ENCODE data around the gene RTN4IP1. TPM values are rescaled to one million over a fixed set of nuclear protein-coding genes. Genes with fewer than 3 reads are reported as not detected.

The RTN4IP1 gene
- total RNA-seq, 1 experiment from 2014 or later = 7.3 TPM

DNA sequence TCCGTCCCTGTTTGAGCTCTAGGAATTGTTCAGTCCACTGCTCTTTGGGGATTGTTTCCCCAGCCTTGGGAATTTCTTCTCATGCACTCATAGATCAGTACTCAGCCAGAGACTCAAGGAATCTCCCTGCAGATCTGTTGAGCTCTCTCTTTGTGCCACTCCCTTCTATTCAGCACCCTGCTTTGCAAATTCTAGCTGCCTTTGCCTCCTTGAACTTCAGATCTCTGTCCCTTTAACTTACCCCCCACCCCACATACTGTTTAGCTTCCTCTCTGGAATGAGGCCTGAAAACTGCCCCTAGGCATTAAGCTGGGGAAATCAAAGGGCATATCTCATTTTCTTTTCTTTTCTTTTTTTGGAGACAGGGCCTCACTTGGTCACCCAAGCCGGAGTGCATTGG is 30.6 kb upstream of the RTN4IP1 start:
- Histone ChIP-seq H3K4me1 (ENCODE audit: insufficient read depth, low read length) (no peaks in the 10 kb centered on the region), H3K9me3 (ENCODE audit: low read length) (0 out of 2 replicates have a peak, but pooled peaks cover 4% of the 10 kb centered on the region), H4K20me1 (ENCODE audit: low read length) (no peaks in the 10 kb centered on the region), H3F3A (ENCODE audit: low read length, unreplicated experiment) (no peaks in the 10 kb centered on the region), H3K79me2 (ENCODE audit: low read length) (no peaks in the 10 kb centered on the region), H2AFZ (ENCODE audit: low read length) (no peak overlapping the region), H3K4me2 (ENCODE audit: low read length) (no peak overlapping the region), H3K9ac (ENCODE audit: low read length) (no peak overlapping the region), H3K27ac (ENCODE audit: low read length) (no peak overlapping the region), H3K27me3 (ENCODE audit: low read length) (no peaks in the 10 kb centered on the region), H3K4me3 (ENCODE audit: low read length) (no peak overlapping the region), H3K36me3 (ENCODE audit: low read depth, low read length) (peaks cover 35% of the 10 kb centered on the region), H3K9me2 (replicated peaks; ENCODE audit: low read length) (no peaks in the 10 kb centered on the region)
- ATAC-seq (no peak), DNase-seq (no peak)
- ChIA-PET POLR2A (ENCODE audit: unreplicated experiment) (interaction anchor here (0.5 kb wide), 1 partner anchor 300 kb away, joined by 5 read pairs; the partner anchor contains the start of gene CRYBG1), CTCF (no interaction called here)
- TF ChIP-seq, protein P1, sequence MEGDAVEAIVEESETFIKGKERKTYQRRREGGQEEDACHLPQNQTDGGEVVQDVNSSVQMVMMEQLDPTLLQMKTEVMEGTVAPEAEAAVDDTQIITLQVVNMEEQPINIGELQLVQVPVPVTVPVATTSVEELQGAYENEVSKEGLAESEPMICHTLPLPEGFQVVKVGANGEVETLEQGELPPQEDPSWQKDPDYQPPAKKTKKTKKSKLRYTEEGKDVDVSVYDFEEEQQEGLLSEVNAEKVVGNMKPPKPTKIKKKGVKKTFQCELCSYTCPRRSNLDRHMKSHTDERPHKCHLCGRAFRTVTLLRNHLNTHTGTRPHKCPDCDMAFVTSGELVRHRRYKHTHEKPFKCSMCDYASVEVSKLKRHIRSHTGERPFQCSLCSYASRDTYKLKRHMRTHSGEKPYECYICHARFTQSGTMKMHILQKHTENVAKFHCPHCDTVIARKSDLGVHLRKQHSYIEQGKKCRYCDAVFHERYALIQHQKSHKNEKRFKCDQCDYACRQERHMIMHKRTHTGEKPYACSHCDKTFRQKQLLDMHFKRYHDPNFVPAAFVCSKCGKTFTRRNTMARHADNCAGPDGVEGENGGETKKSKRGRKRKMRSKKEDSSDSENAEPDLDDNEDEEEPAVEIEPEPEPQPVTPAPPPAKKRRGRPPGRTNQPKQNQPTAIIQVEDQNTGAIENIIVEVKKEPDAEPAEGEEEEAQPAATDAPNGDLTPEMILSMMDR (conservative IDR thresholded peaks at IDR 0.05; ENCODE audit: low read depth, low read length) = no peak
- no peak for TF ChIP-seq EZH2 (IDR thresholded peaks at IDR 0.05; ENCODE audit: low read length, unreplicated experiment)
- no peak for TF ChIP-seq EZH2phosphoT487 (IDR thresholded peaks at IDR 0.05; ENCODE audit: borderline replicate concordance, low read length)
- no TSS peak for BruUV-seq (replicated peaks)
- intact Hi-C loops (cut with micrococcal nuclease) = no loop called here

DNA sequence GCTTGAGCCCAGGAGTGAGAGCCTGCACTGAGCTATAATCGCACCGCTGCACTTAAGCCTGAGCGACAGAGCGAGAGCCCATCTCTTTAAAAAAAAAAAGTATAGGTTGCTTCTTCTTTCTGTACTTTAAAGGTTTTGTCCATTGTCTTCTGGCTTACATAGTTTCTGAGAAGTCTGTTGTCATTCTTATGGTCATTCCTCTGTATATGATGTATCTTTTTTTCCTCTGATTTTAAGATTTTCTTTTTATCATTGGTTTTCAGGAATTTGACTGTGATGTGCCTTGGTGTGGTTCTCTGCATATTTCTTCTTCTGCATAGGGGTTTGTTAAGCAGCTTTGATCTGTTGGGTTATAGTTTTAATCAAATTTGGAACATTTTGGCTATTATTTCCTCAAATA is 29.2 kb upstream of the RTN4IP1 start:
- POLR2A ChIA-PET (ENCODE audit: unreplicated experiment) = interaction anchor here (0.6 to 0.7 kb wide), 2 partner anchors 211 to 365 kb away, joined by 5 to 6 read pairs; no protein-coding TSS in a partner anchor
- CTCF ChIA-PET = no interaction called here
- Histone ChIP-seq H3K4me2 (ENCODE audit: low read length) (no peak overlapping the region), H3K36me3 (ENCODE audit: low read depth, low read length) (peaks cover 38% of the 10 kb centered on the region), H3K27ac (ENCODE audit: low read length) (no peak overlapping the region), H3F3A (ENCODE audit: low read length, unreplicated experiment) (no peaks in the 10 kb centered on the region), H3K4me1 (ENCODE audit: insufficient read depth, low read length) (no peaks in the 10 kb centered on the region), H3K27me3 (ENCODE audit: low read length) (no peaks in the 10 kb centered on the region), H2AFZ (ENCODE audit: low read length) (no peak overlapping the region), H3K9ac (ENCODE audit: low read length) (no peak overlapping the region), H3K9me2 (replicated peaks; ENCODE audit: low read length) (no peaks in the 10 kb centered on the region), H3K9me3 (ENCODE audit: low read length) (0 out of 2 replicates have a peak, but pooled peaks cover 4% of the 10 kb centered on the region), H4K20me1 (ENCODE audit: low read length) (no peaks in the 10 kb centered on the region), H3K4me3 (ENCODE audit: low read length) (no peak overlapping the region), H3K79me2 (ENCODE audit: low read length) (no peaks in the 10 kb centered on the region)
- no peak for DNase-seq
- intact Hi-C loops (cut with micrococcal nuclease) = no loop called here
- ATAC-seq = no peak
- TF ChIP-seq, protein P1 (conservative IDR thresholded peaks at IDR 0.05; ENCODE audit: low read depth, low read length) = no peak
- TF ChIP-seq EZH2 (IDR thresholded peaks at IDR 0.05; ENCODE audit: low read length, unreplicated experiment) = no peak
- no peak for TF ChIP-seq EZH2phosphoT487 (IDR thresholded peaks at IDR 0.05; ENCODE audit: borderline replicate concordance, low read length)
- BruUV-seq (replicated peaks) = no TSS peak

DNA sequence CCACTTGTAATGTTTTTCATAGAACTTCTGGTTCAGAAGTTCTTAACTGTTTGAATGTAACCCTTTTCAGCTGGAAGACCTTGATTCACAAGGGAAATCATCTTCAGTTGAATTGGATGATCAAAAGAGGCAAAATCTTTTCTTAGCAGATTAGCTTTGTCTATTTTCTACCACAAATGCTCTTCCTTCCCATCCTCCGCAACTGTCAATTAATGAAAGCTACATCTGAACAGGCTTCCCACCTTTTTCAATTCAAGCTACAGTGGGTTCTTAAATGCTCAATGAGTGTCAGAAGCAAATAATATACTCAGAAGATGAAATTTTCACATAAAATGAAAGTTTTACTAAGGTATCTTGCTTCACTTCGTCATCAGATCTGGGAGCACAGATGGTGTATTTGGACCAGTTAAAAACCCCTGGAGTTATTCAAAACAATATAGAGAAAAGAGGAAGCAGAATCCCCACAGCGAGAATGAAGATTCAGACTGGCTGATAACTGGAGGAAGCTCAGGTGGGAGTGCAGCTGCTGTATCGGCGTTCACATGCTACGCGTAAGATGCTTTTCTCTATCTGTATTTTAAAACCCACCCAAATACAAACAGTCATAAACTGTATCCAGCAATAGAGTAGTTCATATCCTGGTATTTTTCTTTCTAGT is 19.5 kb upstream of the RTN4IP1 start:
- ChIA-PET CTCF (no interaction called here), POLR2A (ENCODE audit: unreplicated experiment) (no interaction called here)
- no peak for ATAC-seq
- Histone ChIP-seq H4K20me1 (ENCODE audit: low read length) (no peaks in the 10 kb centered on the region), H3K4me1 (ENCODE audit: insufficient read depth, low read length) (no peaks in the 10 kb centered on the region), H3K9ac (ENCODE audit: low read length) (no peak overlapping the region), H3K27me3 (ENCODE audit: low read length) (no peaks in the 10 kb centered on the region), H3K27ac (ENCODE audit: low read length) (no peak overlapping the region), H3K4me2 (ENCODE audit: low read length) (no peak overlapping the region), H3F3A (ENCODE audit: low read length, unreplicated experiment) (no peaks in the 10 kb centered on the region), H2AFZ (ENCODE audit: low read length) (no peak overlapping the region), H3K79me2 (ENCODE audit: low read length) (no peaks in the 10 kb centered on the region), H3K36me3 (ENCODE audit: low read depth, low read length) (peaks cover 23% of the 10 kb centered on the region), H3K9me2 (replicated peaks; ENCODE audit: low read length) (no peaks in the 10 kb centered on the region), H3K9me3 (ENCODE audit: low read length) (no peaks in the 10 kb centered on the region), H3K4me3 (ENCODE audit: low read length) (no peak overlapping the region)
- TF ChIP-seq EZH2phosphoT487 (IDR thresholded peaks at IDR 0.05; ENCODE audit: borderline replicate concordance, low read length) = no peak
- TF ChIP-seq, protein P1 (conservative IDR thresholded peaks at IDR 0.05; ENCODE audit: low read depth, low read length) = no peak
- no peak for TF ChIP-seq EZH2 (IDR thresholded peaks at IDR 0.05; ENCODE audit: low read length, unreplicated experiment)
- DNase-seq = no peak
- intact Hi-C loops (cut with micrococcal nuclease) = no loop called here
- BruUV-seq (replicated peaks) = no TSS peak

Data from PC-3 (cell line).